SK-N-SH treated with all-trans-retinoic acid at 6 μM for 48 hours (cell line): ENCODE results near the gene TIMP4.
A peak's percentile ranks its signal among the peaks of the same experiment; 100 is the strongest.

ENCODE experiments used
- ATAC-seq: fragments of 200-7000 bp; cut with Tn5 transposase; 3 replicates; pipeline ENCODE4 v1.9.1; 2020; ENCODE audit warnings: mild to moderate bottlenecking, moderate library complexity
- ARNTL ChIP-seq: fragments of 450-650 bp; formaldehyde crosslinking; IDR thresholded peaks from 2 replicates; pipeline ENCODE4 v1.5.0; 2020; ENCODE audit warnings: low read depth, mild to moderate bottlenecking, moderate library complexity, borderline replicate concordance
- BACH2 ChIP-seq: fragments of 250-450 bp; sonication (Bioruptor Pico); IDR thresholded peaks from 2 replicates; pipeline ENCODE4 v1.9.0; 2021; ENCODE audit warnings: mild to moderate bottlenecking, borderline replicate concordance
- CSDC2 ChIP-seq: fragments of 250-450 bp; sonication (Bioruptor Pico); IDR thresholded peaks from 2 replicates; pipeline ENCODE4 v1.5.0; 2020; ENCODE audit warnings: mild to moderate bottlenecking, moderate library complexity
- CSRNP3 ChIP-seq: fragments of 250-450 bp; sonication (Bioruptor Pico); IDR thresholded peaks from 2 replicates; pipeline ENCODE4 v1.5.1; 2021; ENCODE audit warnings: mild to moderate bottlenecking, moderate library complexity
- ESRRG ChIP-seq: fragments of 250-450 bp; sonication (Bioruptor Pico); IDR thresholded peaks from 2 replicates; pipeline ENCODE4 v1.6.1; 2021; ENCODE audit warnings: mild to moderate bottlenecking
- GLIS3 ChIP-seq: fragments of 250-450 bp; sonication (Bioruptor Pico); IDR thresholded peaks from 2 replicates; pipeline ENCODE4 v1.5.0; 2020; ENCODE audit warnings: mild to moderate bottlenecking, moderate library complexity
- ISL1 ChIP-seq: fragments of 250-450 bp; sonication (Bioruptor Pico); IDR thresholded peaks from 2 replicates; pipeline ENCODE4 v2.1.2; 2022; ENCODE audit warnings: mild to moderate bottlenecking, moderate library complexity
- OSR1 ChIP-seq: fragments of 250-450 bp; sonication (Bioruptor Pico); IDR thresholded peaks from 2 replicates; pipeline ENCODE4 v1.8.0; 2022; ENCODE audit warnings: moderate library complexity, mild to moderate bottlenecking, inconsistent platforms
- PATZ1 ChIP-seq: fragments of 250-450 bp; sonication (Bioruptor Pico); IDR thresholded peaks from 2 replicates; pipeline ENCODE4 v1.8.0; 2020; ENCODE audit warnings: mild to moderate bottlenecking, moderate library complexity, borderline replicate concordance
- POU6F1 ChIP-seq: fragments of 250-450 bp; sonication (Bioruptor Pico); IDR thresholded peaks from 2 replicates; pipeline ENCODE4 v1.8.0; 2021; ENCODE audit warnings: low read depth, mild to moderate bottlenecking, moderate library complexity, borderline replicate concordance
- PPARA ChIP-seq: fragments of 250-450 bp; sonication (Bioruptor Pico); IDR thresholded peaks from 2 replicates; pipeline ENCODE4 v1.5.0; 2020; ENCODE audit warnings: mild to moderate bottlenecking, borderline replicate concordance
- SNAI2 ChIP-seq: fragments of 250-450 bp; sonication (Bioruptor Pico); IDR thresholded peaks from 2 replicates; pipeline ENCODE4 v1.5.0; 2020; ENCODE audit warnings: mild to moderate bottlenecking, moderate library complexity
- TCF4 ChIP-seq: fragments of 250-450 bp; sonication (Bioruptor Pico); IDR thresholded peaks from 2 replicates; pipeline ENCODE4 v1.8.0; 2021; ENCODE audit warnings: mild to moderate bottlenecking, moderate library complexity, borderline replicate concordance
- TSHZ2 ChIP-seq: fragments of 250-450 bp; sonication (Bioruptor Pico); IDR thresholded peaks from 2 replicates; pipeline ENCODE4 v1.5.0; 2020; ENCODE audit warnings: mild to moderate bottlenecking, moderate library complexity
- ZC3H10 ChIP-seq: fragments of 250-450 bp; sonication (Bioruptor Pico); IDR thresholded peaks from 2 replicates; pipeline ENCODE4 v1.5.1; 2021; ENCODE audit warnings: mild to moderate bottlenecking, moderate library complexity
- ZFP3 ChIP-seq: fragments of 250-450 bp; sonication (Bioruptor Pico); IDR thresholded peaks from 2 replicates; pipeline ENCODE4 v1.5.0; 2020; ENCODE audit warnings: mild to moderate bottlenecking, moderate library complexity
- ZFP30 ChIP-seq: fragments of 450-650 bp; formaldehyde crosslinking; IDR thresholded peaks from 2 replicates; pipeline ENCODE4 v1.5.0; 2022; ENCODE audit warnings: mild to moderate bottlenecking, moderate library complexity
- ZNF565 ChIP-seq: fragments of 450-650 bp; formaldehyde crosslinking; conservative IDR thresholded peaks from 2 replicates; pipeline ENCODE4 v1.5.0; 2020; ENCODE audit warnings: low read depth, mild to moderate bottlenecking, moderate library complexity
- ZNF70 ChIP-seq: fragments of 450-650 bp; formaldehyde crosslinking; IDR thresholded peaks from 2 replicates; pipeline ENCODE4 v1.5.0; 2020; ENCODE audit warnings: mild to moderate bottlenecking, moderate library complexity
- ZNF8 ChIP-seq: fragments of 450-650 bp; formaldehyde crosslinking; IDR thresholded peaks from 2 replicates; pipeline ENCODE4 v1.5.0; 2020; ENCODE audit warnings: mild to moderate bottlenecking, moderate library complexity

Gene TIMP4

GRCh38 chr3:12194669-12195161, 36.0 kb upstream of the TIMP4 start:
- TF ChIP-seq SNAI2 (CRISPR knock-in tag) (no peak), ZNF565 (CRISPR knock-in tag) (no peak), CSRNP3 (CRISPR knock-in tag) (no peak), ZFP3 (CRISPR knock-in tag) (no peak), ISL1 (CRISPR knock-in tag) (no peak), BACH2 (CRISPR knock-in tag) (no peak), ZNF8 (CRISPR knock-in tag) (no peak), ZC3H10 (no peak), POU6F1 (CRISPR knock-in tag) (no peak), PATZ1 (CRISPR knock-in tag) (no peak), ESRRG (CRISPR knock-in tag) (no peak), ZNF70 (CRISPR knock-in tag) (no peak), PPARA (CRISPR knock-in tag) (no peak), TSHZ2 (CRISPR knock-in tag) (no peak), ARNTL (CRISPR knock-in tag) (no peak), ZFP30 (CRISPR knock-in tag) (no peak)
- peak; percentile 23 for ATAC-seq

GRCh38 chr3:12194209-12194608, 35.5 kb upstream of the TIMP4 start:
- ATAC-seq = peak; percentile 63
- TF ChIP-seq BACH2 (CRISPR knock-in tag) = no peak
- no peak for TF ChIP-seq SNAI2 (CRISPR knock-in tag)
- no peak for TF ChIP-seq OSR1 (CRISPR knock-in tag)
- TF ChIP-seq ISL1 (CRISPR knock-in tag) = no peak
- TF ChIP-seq ZNF8 (CRISPR knock-in tag) = no peak
- TF ChIP-seq TSHZ2 (CRISPR knock-in tag) = no peak
- TF ChIP-seq TCF4 (CRISPR knock-in tag) = no peak
- TF ChIP-seq PPARA (CRISPR knock-in tag) = no peak
- no peak for TF ChIP-seq POU6F1 (CRISPR knock-in tag)
- no peak for TF ChIP-seq ZC3H10
- TF ChIP-seq CSDC2 (CRISPR knock-in tag) = no peak
- no peak for TF ChIP-seq CSRNP3 (CRISPR knock-in tag)
- no peak for TF ChIP-seq ARNTL (CRISPR knock-in tag)
- TF ChIP-seq ZNF70 (CRISPR knock-in tag) = no peak
- no peak for TF ChIP-seq ZFP30 (CRISPR knock-in tag)
- no peak for TF ChIP-seq PATZ1 (CRISPR knock-in tag)
- TF ChIP-seq GLIS3 = no peak
